Kidney (tissue), 14 donors: ENCODE measurements around the gene SLCO4A1. TPM values are rescaled to one million over a fixed set of nuclear protein-coding genes. Genes with fewer than 3 reads are reported as not detected.

Source experiments
- DNase-seq, 5 donors: peaks; one replicate each; pipeline ENCODE4 v3.0.0-alpha.2; 2013 to 2020
- FAIRE-seq: peaks from 2 replicates; lab custom pipeline; 2012; peaks lifted over from hg19 to GRCh38; lab: Jason Lieb, UNC
- H3K27ac ChIP-seq, 2 donors: one replicate each; pipeline ENCODE4 v1.7.0; 2013; ENCODE audit warnings: low read depth in 2 of 2, low read length in 2 of 2, inconsistent platforms in 1 of 2
- H3K27me3 ChIP-seq: one replicate; pipeline ENCODE4 v1.7.1; 2013; ENCODE audit warnings: low read length, inconsistent platforms; ENCODE audit not compliant: control insufficient read depth, insufficient read depth
- H3K36me3 ChIP-seq, 3 donors: one replicate each; pipeline versions ENCODE4 v1.7.0 to v1.7.1; 2013; ENCODE audit warnings: low read length in 3 of 3, control low read depth in 1 of 3, inconsistent platforms in 1 of 3; ENCODE audit not compliant: insufficient read depth in 3 of 3, control insufficient read depth in 2 of 3
- H3K4me1 ChIP-seq, 3 donors: one replicate each; pipeline versions ENCODE4 v1.7.0 to v1.7.1; 2013; ENCODE audit warnings: low read length in 3 of 3, inconsistent platforms in 1 of 3, low read depth in 1 of 3; ENCODE audit not compliant: control insufficient read depth in 2 of 3, insufficient read depth in 2 of 3
- H3K4me3 ChIP-seq, 3 donors: one replicate each; pipeline versions ENCODE4 v1.7.0 to v1.8.1; 2013; ENCODE audit warnings: low read length in 3 of 3, control low read depth in 1 of 3, inconsistent platforms in 1 of 3
- H3K9ac ChIP-seq, 3 donors: one replicate each; pipeline versions ENCODE4 v1.7.0 to v1.7.1; 2013; ENCODE audit warnings: low read length in 3 of 3, control low read depth in 1 of 3, inconsistent platforms in 1 of 3
- H3K9me3 ChIP-seq, 3 donors: one replicate each; pipeline versions ENCODE4 v1.7.0 to v1.7.1; 2013; ENCODE audit warnings: low read length in 3 of 3, control low read depth in 1 of 3, inconsistent platforms in 1 of 3; ENCODE audit not compliant: control insufficient read depth in 2 of 3, insufficient read depth in 1 of 3
- CTCF ChIP-seq: IDR thresholded peaks from 3 replicates; pipeline ENCODE4 v1.5.1; 2012; ENCODE audit warnings: mild to moderate bottlenecking, moderate library complexity, borderline replicate concordance; ENCODE audit not compliant: insufficient read depth; ENCODE audit errors: extremely low read depth
- intact Hi-C: fragments of 100-400 bp; cut with DNase I; formaldehyde crosslinking; loops from one replicate; pipeline ENCODE4 v1.11.1; 2022
- polyA plus RNA-seq: library from polyadenylated mRNA; stranded (reverse); fragments of 350-450 nt; fragmentation: Illumina TruSeq; extraction: RNeasy Lipid Tissue Mini Kit (QIAGEN cat#74804); gene quantifications from one replicate; pipeline ENCODE4 v1.2.3, GENCODE V29; 2014; ENCODE audit warnings: low read depth, low replicate concordance; ENCODE audit not compliant: insufficient read depth
- total RNA-seq: library from RNA; stranded (reverse); fragmentation: NEBNext Ultra II Directional; extraction: Animal tissue kit (Norgen Biotek cat#: 25700); gene quantifications from one replicate; pipeline ENCODE4 v1.2.1, GENCODE V29; 2021
- donor health status: control.
- donor health status: control.
- donor health status: control.
- donor health status: control.
- donor health status: control.
- donor health status: DM: yes; HTN: yes; CAD: no.
- donor health status: Normal renal cell carcinoma (clear cell type).

The SLCO4A1 gene
- total and polyA plus RNA-seq, 2 donors from 2014 or later: 12.4 to 80.3 TPM

- Histone ChIP-seq H3K9ac (no peak overlapping the region), H3K4me1 (peaks cover 0 to 4% (median 0%) of the 10 kb centered on the region in 3 donors), H3K27ac (no peak overlapping the region), H3K4me3 (no peak overlapping the region), H3K27me3 (peaks cover 3% of the 10 kb centered on the region), H3K9me3 (no peaks in the 10 kb centered on the region), H3K36me3 (no peaks in the 10 kb centered on the region)
- intact Hi-C loops: no loop called here
- no peak for TF ChIP-seq CTCF
- no peak for FAIRE-seq
- DNase-seq: peak; percentile 87 to 95 (median 92)
Measured at GRCh38 chr20:62704341-62704948, 62.1 kb downstream of the SLCO4A1 start.

DNA sequence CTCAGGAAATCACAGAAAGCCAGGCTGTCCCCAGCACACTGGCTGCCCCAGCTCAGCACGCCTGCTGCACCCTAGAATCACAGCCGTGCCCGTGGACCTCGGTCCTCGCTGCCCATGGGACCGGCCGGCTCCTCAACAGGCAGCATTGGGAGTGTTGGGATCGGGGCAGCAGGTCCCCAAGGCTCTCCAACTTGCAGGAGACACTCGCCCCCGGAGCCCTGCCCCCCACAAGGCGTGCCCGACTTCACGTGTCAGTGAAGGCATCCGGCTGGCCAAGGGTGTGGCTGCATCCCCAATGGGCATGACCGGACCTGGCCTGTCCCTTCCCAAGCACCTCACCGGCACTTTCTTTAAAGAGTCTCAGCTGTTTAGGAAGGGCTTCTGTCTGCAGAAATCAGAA is 63.3 kb downstream of the SLCO4A1 start:
- peaks cover 10% of the 10 kb centered on the region for H3K27me3 ChIP-seq
- H3K4me1 ChIP-seq: peaks cover 0 to 4% (median 0%) of the 10 kb centered on the region in 3 donors
- TF ChIP-seq CTCF: no peak
- H3K27ac ChIP-seq: no peak overlapping the region
- no peaks in the 10 kb centered on the region for H3K36me3 ChIP-seq
- DNase-seq (no peak), FAIRE-seq (no peak)
- intact Hi-C loops: no loop called here
- no peak overlapping the region for H3K4me3 ChIP-seq
- H3K9ac ChIP-seq: no peak overlapping the region
- H3K9me3 ChIP-seq: no peaks in the 10 kb centered on the region

DNA sequence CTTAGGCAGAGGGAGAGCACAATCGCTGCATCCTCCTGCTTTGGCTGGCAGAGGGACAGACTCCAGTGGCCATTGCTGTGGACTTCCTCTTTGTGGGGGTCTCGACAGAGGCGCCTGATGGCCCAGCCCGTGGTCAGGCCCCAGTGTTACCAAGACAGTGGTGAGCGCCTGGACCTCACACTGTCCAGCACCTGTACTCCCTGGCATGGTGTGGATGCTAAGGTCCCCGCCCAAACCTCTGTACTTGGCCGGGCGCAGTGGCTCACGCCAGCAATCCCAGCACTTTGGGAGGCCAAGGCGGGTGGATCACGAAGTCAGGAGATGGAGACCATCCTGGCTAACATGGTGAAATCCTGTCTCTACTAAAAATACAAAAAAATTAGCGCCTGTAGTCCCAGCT is 64.0 kb downstream of the SLCO4A1 start:
- Histone ChIP-seq H3K36me3 (no peaks in the 10 kb centered on the region), H3K27me3 (peaks cover 10% of the 10 kb centered on the region), H3K9ac (no peak overlapping the region), H3K4me3 (no peak overlapping the region), H3K9me3 (no peaks in the 10 kb centered on the region), H3K27ac (no peak overlapping the region), H3K4me1 (peaks cover 0 to 4% (median 0%) of the 10 kb centered on the region in 3 donors)
- no peak for DNase-seq
- no peak for FAIRE-seq
- intact Hi-C loops: no loop called here
- TF ChIP-seq CTCF: no peak

GRCh38 chr20:62706857-62707256 is 64.6 kb downstream of the SLCO4A1 start:
- no peak overlapping the region for H3K27ac ChIP-seq
- DNase-seq: no peak
- no peaks in the 10 kb centered on the region for H3K9me3 ChIP-seq
- H3K36me3 ChIP-seq: no peaks in the 10 kb centered on the region
- peaks cover 10% of the 10 kb centered on the region for H3K27me3 ChIP-seq
- H3K4me3 ChIP-seq: no peak overlapping the region
- H3K9ac ChIP-seq: no peak overlapping the region
- FAIRE-seq: no peak
- TF ChIP-seq CTCF: no peak
- intact Hi-C loops: no loop called here
- peaks cover 0 to 4% (median 0%) of the 10 kb centered on the region in 3 donors for H3K4me1 ChIP-seq
